Hair follicle dermal papilla cell (primary cell): ENCODE measurements around the gene TTC32. TPM values are rescaled to one million over a fixed set of nuclear protein-coding genes. Genes with fewer than 3 reads are reported as not detected.

Experiments
- total RNA-seq: library from RNA; depleted of rRNA; stranded (reverse); fragments of >200 nt; gene quantifications from 2 replicates; pipeline ENCODE4 v1.2.3, GENCODE V29; 2012

The TTC32 gene
- 9.4 and 10.7 TPM in 2 replicates for total RNA-seq

GRCh38 chr2:19901442-19902215 is at the start of gene TTC32:
TTC32 (minus strand) TSS chr2:19901983; CDS start chr2:19901854, 129 bp downstream.

Other genes starting within 250 kb of the TTC32 start
- gene WDR35, start 88.1 kb upstream of the TTC32 start, total RNA-seq, result 15.1 and 18.3 TPM in 2 replicates
- 2.2 and 2.3 TPM in 2 replicates for gene MATN3, start 110.7 kb upstream of the TTC32 start, total RNA-seq
- 190 and 210 TPM in 2 replicates for gene LAPTM4A, start 149.6 kb upstream of the TTC32 start, total RNA-seq